ENCODE measurements around the gene LIMS1. TPM values are rescaled to one million over a fixed set of nuclear protein-coding genes. Genes with fewer than 3 reads are reported as not detected.
"Not testable (repeated sequence)": the region's sequence is repeated elsewhere in the genome, so short reads cannot be mapped to it uniquely, and the experiment has no call there.

LIMS1 gene
- polyA plus RNA-seq, 10 donors: 34.1 to 54.2 (median 50.2) TPM

DNA sequence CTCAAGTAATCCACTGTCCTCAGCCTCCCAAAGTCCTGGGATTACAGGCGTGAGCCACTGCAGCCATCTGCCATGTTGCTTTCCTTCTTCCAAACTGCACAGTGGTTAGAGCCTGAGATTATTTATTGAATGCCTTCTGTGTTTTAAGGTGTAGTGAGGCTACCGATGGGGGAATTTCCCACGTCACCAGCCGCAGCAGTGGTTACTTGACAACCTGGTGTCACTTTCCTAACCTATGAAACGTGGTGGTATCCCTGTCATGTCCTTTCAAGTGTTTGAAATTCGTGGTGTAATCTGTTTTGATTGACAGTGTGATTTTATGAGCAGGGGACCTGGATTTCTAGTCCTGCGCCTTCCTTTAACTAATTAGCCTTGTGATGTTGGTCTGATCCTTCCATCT, 124.3 kb downstream of the LIMS1 start:
- not testable (repeated sequence) for DNase-seq

DNA sequence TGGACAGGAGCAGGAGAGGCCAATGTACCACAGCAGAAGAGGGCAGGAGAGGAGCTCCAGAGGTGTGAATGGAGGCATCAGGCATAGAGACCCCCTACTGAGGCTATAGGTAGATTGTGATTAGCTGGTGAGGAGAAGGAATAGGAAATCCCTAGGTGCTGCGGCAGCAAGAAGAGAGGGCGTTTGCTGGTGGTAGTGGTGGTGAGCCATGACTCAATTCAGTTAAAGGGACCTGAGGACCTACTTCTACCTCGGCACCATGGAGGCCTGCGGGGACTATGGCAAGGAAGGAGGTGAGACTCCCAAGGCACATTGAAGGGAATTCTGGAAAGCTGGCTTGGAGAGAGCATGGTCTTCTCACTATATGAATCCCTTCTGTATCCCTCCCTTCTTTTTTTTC, 127.2 kb downstream of the LIMS1 start:
- DNase-seq: not testable (repeated sequence)

DNA sequence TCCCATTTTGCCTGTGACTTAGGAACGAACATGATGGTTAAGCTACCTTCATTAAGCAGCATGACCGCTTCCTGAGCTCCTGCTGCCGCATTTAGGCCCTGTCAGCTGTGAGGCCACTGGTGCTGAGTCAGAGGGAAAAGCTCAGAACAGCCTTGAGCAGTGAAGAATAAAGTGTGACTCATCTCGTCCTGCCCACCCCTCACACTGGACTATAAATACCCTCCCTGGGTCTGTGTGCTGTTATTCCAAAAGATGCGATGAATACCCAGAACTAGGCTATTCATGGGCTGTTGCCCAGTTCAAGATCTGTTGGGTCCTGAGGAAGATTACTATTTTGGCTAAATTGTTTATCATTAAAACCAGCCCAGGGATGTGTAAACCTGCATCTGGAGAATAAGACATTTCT, 127.9 kb downstream of the LIMS1 start:
- peak in 2 of 3 donors; percentile 41 to 68 for DNase-seq

DNA sequence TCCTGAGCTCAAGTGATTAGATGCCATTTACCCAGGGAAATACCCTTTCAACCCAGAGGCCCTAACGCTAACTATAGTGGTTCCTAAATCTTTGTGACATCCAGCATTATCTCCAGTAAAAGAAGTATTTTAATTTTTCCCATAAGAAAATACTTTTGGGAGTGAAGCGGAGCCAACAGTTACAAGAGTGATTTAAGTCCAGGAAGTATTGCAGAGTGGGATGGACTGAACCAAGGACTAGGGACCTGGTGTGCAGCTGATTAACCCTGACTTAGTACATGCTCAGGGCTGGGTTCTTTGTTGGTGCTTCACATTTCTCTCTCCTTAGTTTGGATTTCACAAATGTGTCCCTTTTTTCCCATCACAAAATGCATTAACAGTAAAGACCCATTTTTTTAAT, 129.1 kb downstream of the LIMS1 start:
- peak in 1 of 3 donors; percentile 59 for DNase-seq

DNA sequence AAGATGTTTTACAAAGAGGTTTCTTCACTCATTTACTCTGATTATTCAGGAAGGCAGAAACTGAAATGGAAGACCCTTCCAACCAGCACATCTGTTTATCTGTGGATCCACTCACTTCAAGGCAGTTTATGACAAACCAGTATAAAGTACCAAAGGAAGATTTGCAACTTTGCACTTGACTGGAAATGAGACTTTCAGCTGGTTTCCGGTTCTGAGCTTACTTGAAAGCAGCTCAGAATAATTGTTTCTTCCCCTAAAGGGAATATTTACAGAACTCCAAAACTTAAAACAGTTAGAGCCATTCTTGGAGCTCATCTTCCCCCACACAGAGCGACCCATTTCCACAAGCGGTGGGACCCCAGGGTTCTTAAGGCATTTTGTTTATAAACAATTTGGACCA, 129.8 kb downstream of the LIMS1 start:
- DNase-seq: peak in 1 of 3 donors; percentile 26

DNA sequence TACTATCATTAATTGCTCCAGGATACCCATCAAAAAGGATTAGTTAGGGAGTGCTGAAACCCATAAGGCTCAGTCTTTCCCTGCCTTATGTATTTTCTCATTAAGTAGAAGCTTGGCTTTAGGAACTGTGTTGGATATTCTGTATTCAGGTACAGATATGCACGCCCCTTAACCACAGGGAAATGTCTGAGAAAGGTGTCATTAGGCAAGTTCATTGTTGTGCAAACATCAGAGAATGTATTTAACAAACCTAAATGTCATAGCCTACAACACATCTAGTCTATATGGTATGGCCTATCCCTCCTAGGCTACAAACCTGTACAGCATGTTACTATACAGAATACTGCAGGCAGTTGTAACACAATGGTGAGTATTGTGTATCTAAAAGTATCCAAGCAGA, 130.7 kb downstream of the LIMS1 start:
- not testable (repeated sequence) for DNase-seq

DNA sequence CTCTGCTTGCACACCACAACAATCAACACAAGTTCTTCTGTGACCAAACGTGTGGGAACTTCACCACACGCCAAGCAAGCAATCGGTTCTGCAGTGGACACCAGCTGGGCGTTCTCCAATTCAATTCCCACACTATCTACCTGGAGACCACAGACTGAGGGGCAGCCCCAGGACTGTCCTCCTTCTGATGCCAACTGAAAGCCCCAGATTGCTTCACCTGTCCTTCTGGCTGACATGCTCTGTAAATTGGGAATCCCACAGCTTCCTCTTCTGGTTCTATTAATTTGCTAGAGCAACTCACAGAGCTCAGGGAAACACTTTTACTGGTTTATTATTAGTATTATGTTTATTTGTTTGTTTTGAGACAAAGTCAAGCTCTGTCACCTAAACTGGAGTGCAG, 131.7 kb downstream of the LIMS1 start:
- DNase-seq: not testable (repeated sequence)

DNA sequence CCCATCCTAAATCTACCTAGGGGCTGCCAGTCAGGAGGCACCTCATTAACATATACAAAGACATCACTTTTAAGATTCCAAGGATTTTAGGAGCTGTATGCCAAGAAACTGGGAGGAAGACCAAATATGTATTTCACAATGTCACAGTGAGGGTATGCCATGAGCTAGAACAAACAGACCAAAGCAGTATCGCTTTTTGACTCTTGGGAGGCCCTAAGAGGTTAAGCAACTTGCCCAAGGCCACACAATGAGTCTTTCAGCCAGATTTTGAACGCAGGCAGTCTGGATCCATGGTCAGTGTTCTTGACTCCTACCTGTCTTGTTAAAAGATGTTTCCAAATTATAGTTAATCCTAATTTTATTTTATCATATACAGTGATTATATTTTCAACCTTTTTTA, 132.9 kb downstream of the LIMS1 start:
- DNase-seq: not testable (repeated sequence)

DNA sequence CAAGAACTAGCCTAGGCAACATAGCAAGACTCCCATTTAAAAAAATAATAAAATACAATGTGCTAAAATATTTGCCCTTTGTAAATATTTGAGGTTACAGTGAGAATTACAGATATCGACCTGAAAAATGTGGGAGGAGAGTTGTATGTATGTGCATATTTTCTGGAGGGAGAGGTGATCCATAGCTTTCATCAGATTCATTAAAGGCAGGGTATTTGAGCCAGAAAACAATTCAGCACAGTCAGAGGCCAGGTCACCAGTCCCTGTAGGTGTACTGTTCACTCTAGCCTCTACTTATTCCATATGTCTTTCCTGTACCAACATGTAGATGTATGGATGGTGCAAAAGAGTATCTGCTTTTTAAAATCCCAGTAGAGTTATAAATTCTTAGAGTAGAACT, 136.0 kb downstream of the LIMS1 start:
- DNase-seq: not testable (repeated sequence)

DNA sequence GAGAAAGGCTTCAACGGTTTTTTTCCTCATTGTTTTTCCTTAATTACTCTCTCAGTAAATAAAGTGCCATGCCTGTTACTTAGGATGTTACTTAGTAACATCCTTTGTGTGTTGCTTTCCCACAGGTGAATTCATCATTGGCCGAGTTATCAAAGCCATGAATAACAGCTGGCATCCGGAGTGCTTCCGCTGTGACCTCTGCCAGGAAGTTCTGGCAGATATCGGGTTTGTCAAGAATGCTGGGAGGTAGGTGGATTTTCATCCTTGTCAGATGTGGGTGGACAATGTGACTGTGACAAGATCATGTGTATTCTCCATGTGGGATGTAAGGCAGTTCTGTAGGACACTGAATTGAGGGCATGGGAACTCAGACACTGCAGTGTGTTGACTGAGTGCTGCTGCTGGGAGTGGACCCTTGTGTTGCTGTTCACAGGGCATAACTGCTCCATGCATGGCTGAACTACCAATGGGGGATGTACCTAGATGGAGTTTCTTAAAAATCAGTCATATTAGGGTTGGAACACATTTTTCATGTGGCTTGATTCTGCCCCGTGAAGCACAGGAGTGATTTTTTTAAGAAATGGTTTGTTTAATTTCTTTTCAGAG, 138.0 kb downstream of the LIMS1 start:
- not testable (repeated sequence) for DNase-seq

DNA sequence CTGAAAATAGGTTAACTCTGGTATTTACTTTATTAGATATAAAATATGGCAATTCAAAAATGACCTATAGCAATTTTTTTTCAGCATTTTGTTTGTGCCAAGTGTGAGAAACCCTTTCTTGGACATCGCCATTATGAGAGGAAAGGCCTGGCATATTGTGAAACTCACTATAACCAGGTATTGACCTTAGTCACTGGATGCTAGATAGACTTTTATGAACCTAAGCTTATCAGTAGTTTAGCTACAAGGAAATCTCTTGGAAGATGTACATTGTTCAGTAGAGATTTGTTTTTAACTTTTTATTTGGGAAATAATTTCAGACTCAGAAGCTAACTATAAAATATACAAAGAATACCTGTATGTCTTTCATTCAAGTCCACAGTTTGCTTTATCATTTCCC, 142.3 kb downstream of the LIMS1 start:
- DNase-seq: not testable (repeated sequence)

DNA sequence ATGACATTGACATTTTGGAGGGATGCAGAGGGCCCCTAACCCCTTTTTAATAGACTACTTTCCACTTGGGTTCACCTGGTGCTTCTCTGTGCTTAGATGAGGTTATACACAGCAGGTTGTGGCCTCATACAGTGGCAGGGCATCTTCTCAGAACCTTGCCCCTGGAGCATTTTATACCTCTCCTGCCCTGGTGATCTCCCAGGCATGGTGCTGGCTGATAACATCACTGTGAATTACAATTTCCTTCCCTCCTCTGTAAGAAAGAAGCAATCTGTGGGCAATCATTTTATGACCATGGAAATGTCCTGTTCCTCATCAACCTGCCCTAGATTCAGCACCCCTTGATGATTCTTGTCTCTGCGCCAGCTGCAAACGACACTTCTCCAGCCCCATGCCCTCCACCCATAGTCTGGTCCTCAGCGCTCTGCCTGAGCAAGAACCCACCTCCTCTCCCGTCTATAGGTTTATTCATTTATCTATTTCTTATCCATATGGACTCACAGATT, 143.0 kb downstream of the LIMS1 start:
- DNase-seq: not testable (repeated sequence)

DNA sequence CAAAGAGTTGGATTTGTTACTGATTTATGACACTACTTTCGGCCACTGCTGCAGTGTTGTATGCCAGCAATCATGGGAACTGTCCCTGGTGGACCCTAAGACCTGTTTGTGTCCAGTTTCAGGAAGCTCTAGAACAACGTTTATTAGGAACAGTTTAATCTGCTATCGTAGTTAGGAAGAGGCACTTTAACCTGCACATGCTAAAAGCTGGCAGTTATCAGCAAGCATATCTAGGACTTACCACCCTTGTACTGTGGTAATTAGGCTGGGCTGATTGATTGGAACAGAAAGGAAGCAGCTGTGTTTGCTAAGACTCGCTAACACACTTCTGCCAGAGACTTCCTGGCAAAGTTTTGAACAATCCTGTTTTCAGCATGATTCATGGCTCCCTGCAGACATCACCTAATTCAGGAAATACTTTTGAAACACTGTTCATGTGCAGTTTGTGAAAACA, 144.0 kb downstream of the LIMS1 start:
- peak; percentile 41 to 64 (median 51) for DNase-seq

DNA sequence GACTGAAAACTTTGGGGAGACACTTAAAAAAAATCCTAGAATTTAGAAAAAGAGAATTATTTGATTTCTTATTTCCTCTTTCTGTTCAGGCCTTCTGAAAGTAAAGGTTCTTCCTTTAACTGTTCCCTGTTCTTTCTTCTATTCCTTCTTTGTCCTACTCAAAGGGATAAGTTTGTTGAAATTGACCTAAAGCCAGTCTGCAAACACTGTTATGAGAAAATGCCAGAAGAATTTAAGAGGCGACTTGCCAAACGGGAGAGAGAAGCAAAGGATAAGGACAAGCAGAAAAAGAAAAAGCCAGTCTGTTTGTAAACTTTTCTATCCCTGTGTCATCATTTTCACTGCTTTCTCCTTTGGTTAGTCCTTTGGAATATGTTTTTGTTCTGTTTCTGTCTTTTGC, 146.5 kb downstream of the LIMS1 start:
- not testable (repeated sequence) for DNase-seq

DNA sequence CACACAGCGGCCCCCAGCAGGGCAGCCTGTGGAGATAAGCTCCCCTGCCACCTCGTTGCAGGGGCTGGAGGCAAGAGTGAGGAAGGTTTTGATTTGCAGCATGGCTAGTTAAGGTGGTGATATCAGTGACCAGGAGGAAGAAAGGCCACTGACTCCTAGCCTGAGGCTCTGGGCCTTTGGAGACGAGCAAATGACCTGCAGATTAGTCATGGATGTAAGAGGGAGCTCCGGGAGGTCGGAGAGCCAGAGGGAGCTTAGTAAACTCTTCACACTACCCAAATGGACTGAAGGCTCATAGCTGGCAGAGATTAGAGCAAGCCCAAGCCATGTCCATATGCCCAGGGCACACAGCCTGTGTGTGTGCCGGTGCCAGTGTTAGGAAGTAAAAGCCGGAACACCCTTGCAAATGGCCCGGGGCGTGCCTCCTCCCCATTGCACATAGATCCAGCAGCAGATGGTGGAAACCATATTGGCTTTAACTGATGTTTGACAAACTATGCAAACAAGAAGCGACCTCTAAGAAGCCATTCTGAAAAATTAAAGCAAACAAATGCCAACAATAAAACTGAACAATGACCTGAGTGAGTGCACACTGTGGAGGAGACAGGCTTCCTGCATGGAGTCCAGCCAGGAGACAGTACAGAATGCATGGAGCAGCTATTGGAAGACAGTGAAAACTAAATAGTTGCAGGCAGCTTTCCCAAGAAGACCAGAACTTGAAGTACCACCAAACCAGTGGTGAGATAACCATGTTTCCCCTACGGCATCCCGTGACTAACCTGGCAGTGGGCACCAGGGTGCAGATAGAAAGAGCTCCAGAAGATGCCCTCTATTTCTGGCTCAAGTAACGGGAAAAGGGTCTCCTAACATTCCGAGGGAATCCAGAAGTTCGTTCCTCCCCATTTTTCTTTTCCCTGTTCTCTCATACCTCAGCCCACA, 154.8 kb downstream of the LIMS1 start:
- not testable (repeated sequence) for DNase-seq

DNA sequence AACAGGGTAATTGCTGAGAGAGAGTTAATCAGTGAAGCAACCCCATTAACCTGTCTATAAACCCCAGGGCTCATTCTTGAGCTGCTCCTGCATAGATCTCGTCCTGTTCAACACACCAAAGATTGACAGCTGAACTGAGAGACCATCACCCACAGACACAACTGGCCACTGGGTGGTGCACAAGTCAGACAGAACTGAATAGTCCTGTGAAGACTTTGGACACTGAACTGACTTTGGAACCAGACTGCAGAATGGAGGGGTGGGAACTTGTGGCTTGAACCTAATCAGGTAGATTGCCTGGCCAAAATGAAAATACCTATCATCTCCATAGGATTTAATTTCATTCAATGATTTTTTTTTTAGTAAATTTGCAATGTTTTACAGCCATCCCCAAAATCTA, 155.7 kb downstream of the LIMS1 start:
- DNase-seq: not testable (repeated sequence)

DNA sequence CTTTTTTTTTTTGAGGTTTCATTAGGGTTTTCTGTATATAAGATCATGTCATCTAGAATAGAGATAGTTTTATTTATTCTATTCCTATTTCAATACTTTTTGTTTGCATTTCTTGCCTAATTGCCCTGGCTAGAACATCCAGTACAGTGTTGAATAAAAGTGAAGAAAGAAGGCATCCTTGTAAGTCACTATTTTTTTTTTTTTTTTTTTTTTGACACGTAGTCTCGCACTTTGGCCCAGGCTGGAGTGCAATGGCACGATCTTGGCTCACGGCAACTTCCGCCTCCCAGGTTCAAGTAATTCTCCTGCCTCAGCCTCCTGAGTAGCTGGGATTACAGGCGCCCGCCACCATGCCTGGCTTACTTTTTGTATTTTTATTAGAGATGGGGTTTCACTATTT, 157.2 kb downstream of the LIMS1 start:
- DNase-seq: no peak

DNA sequence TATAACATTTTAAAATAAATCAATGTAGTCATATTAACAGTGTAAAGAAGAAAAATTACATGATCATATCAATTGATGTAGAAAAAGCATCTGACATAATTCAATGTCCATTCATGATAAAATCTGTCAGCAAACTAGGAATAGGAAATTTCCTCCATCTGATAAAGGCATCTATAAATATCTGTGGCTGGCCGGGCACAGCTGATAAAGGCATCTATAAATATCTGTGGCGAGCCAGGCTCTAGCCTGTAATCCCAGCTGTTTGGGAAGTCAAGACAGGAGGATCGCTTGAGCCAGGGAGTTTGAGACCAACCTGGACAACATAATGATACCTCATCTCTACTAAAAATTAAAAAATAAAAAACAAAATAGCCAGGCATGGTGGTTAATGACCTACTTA, 166.9 kb downstream of the LIMS1 start:
- DNase-seq: peak in 2 of 3 donors; percentile 6 to 16

DNA sequence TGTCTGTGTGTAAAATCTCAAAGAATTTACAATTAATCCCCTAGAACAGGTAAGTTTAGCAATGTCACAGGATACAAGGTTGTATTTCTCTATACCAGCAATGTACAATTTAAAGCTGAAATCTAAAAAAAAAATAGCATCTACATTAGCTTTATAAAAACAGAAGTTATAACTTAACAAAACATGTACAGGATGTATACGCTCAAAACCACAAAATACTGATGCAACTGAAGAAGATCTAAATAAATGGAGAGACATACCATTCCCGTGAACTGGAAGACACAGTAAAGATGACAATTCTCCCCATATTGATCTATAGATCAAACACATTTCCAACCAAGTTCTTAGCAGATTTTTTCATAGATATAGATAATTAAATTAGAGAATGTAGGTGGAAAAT, 167.5 kb downstream of the LIMS1 start:
- DNase-seq: no peak

DNA sequence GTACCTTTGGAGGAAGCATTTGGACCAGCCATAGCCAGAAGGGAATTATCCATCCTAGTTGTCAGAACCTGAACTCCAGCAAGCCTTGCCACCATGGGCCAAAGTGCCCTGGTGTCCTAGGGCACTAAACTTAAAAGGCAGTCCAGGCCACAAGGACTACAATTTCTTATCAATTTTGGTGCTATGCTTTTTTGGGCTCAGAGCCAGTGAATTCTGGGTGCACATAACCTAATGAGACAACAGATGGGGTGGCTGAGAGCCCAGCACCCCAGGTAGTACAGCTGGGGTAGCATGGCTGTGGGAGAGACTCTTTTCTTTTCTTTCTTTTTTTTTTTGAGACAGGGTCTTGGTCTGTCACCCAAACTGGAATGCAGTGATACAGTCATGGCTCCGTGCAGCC, 170.6 kb downstream of the LIMS1 start:
- DNase-seq: no peak

DNA sequence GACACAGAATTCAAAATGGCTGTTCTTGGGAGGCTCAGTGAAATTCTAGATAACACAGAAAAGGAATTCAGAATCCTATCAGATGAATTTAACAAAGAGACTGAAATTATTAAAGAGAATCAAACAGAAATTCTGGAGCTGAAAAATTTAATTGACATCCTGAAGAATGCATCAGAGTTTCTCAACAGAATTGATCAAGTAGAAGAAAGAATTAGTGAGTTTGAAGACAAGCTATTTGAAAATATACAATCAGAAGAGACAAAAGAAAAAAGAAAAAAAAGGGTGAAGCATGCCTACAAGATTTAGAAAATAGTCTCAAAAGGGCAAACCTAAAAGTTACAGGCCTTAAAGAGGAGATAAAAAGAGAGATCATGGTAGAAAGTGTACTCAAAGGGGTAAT, 173.0 kb downstream of the LIMS1 start:
- no peak for DNase-seq

DNA sequence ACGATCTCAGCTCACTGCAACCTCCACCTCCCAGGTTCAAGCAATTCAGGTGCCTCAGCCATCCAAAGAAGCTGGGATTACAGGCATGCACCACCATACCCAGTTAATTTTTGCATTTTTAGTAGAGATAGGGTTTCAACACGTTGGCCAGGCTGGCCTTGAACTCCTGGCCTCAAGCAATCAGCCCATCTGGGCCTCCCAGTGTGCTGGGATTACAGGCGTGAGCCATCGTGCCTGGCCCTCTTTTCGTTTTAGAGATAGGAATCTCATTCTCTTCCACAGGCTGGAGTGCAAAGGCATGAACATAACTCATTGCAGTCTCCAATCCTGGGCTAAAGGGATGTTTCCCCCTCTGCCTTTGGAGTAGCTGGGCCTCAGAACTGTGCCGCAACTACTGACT, 182.7 kb downstream of the LIMS1 start:
- DNase-seq: not testable (repeated sequence)

All from muscle of back (tissue), 11 donors.